Fibroblast of lung (primary cell): ENCODE measurements around the gene CCND2. TPM values are rescaled to one million over a fixed set of nuclear protein-coding genes. Genes with fewer than 3 reads are reported as not detected.
A peak's percentile ranks its signal among the peaks of the same experiment; 100 is the strongest.

Source experiments
- DNase-seq, 2 donors: peaks; one replicate each; pipeline versions ENCODE4 v3.0.0 to v3.0.0-alpha.2; 2010; ENCODE audit warnings: low read depth in 2 of 2
- H2AFZ ChIP-seq: 2 replicates; pipeline ENCODE4 v1.5.1; 2012; ENCODE audit warnings: low read length, control low read depth, inconsistent platforms
- H3K27ac ChIP-seq: 2 replicates; pipeline ENCODE4 v1.5.1; 2011; ENCODE audit warnings: low read length, control low read depth; ENCODE audit not compliant: insufficient read depth
- H3K27me3 ChIP-seq: 2 replicates; pipeline ENCODE4 v1.5.1; 2011; ENCODE audit warnings: mild to moderate bottlenecking, low read length; ENCODE audit not compliant: control insufficient read depth, insufficient read depth
- H3K36me3 ChIP-seq: 2 replicates; pipeline ENCODE4 v1.5.1; 2011; ENCODE audit warnings: low read length; ENCODE audit not compliant: control insufficient read depth, insufficient read depth
- H3K4me1 ChIP-seq: 2 replicates; pipeline ENCODE4 v1.5.1; 2011; ENCODE audit warnings: low read length; ENCODE audit not compliant: control insufficient read depth, insufficient read depth; ENCODE audit errors: extremely low read depth
- H3K4me2 ChIP-seq: 2 replicates; pipeline ENCODE4 v1.5.1; 2011; ENCODE audit warnings: low read length, control low read depth; ENCODE audit not compliant: insufficient read depth; ENCODE audit errors: extremely low read depth
- H3K4me3 ChIP-seq, 4 experiments: fragments of 200-600 bp in 1 of 4; sonication (generic) in 1 of 4; replicated peaks in 1 of 4; 2 replicates each; pipeline ENCODE4 v1.5.1; 2011 to 2016; ENCODE audit warnings: low read length in 4 of 4, low read depth in 3 of 4, mild to moderate bottlenecking in 3 of 4, control low read depth in 2 of 4, inconsistent platforms in 1 of 4, mixed read lengths in 1 of 4; ENCODE audit not compliant: insufficient read depth in 1 of 4; ENCODE audit errors: control extremely low read depth in 1 of 4
- H3K79me2 ChIP-seq: 2 replicates; pipeline ENCODE4 v1.5.1; 2012; ENCODE audit warnings: mild to moderate bottlenecking, low read length, inconsistent platforms; ENCODE audit not compliant: control insufficient read depth, insufficient read depth
- H3K9ac ChIP-seq: 2 replicates; pipeline ENCODE4 v1.5.1; 2011; ENCODE audit warnings: mild to moderate bottlenecking, low read length, control low read depth; ENCODE audit not compliant: insufficient read depth
- H3K9me3 ChIP-seq: 2 replicates; pipeline ENCODE4 v1.5.1; 2012; ENCODE audit warnings: low read depth, low read length; ENCODE audit not compliant: control insufficient read depth, insufficient read depth
- H4K20me1 ChIP-seq: 2 replicates; pipeline ENCODE4 v1.5.1; 2011; ENCODE audit warnings: low read length; ENCODE audit not compliant: control insufficient read depth, insufficient read depth; ENCODE audit errors: extremely low read depth
- EZH2 ChIP-seq: IDR thresholded peaks from 2 replicates; pipeline ENCODE4 v1.5.1; 2012; ENCODE audit warnings: low read length, control low read depth, mild to moderate bottlenecking; ENCODE audit errors: missing control alignments
- polyA plus RNA-seq, 2 donors: library from polyadenylated mRNA; depleted of rRNA in 1 of 2; stranded (reverse) in 1 of 2; unstranded in 1 of 2; fragments of >200 nt; gene quantifications; 2 replicates each; pipeline ENCODE4 v1.2.1, GENCODE V29; 2011 to 2012; ENCODE audit warnings: missing spikeins in 1 of 2
- total RNA-seq: library from RNA; depleted of rRNA; stranded (reverse); fragments of >200 nt; gene quantifications from 2 replicates; pipeline ENCODE4 v1.2.1, GENCODE V29; 2014
- TF ChIP-seq, protein P1 (sequence below), 2 donors: IDR thresholded peaks in 1 of 2; conservative IDR thresholded peaks in 1 of 2; 1 replicate in 1 of 2; 2 replicates in 1 of 2; pipeline ENCODE4 v1.5.1; 2011 to 2012; ENCODE audit warnings: low read length in 2 of 2, control low read depth in 1 of 2, inconsistent platforms in 1 of 2, low read depth in 1 of 2, mild to moderate bottlenecking in 1 of 2

Gene CCND2
- total and polyA plus RNA-seq, 2 donors (not counting 1 experiment from before 2014, with no cell fraction given) = 7.0 to 37.3 TPM

GRCh38 chr12:4270016-4270830, 3.3 kb upstream of the CCND2 start:
- TF ChIP-seq, protein P1, sequence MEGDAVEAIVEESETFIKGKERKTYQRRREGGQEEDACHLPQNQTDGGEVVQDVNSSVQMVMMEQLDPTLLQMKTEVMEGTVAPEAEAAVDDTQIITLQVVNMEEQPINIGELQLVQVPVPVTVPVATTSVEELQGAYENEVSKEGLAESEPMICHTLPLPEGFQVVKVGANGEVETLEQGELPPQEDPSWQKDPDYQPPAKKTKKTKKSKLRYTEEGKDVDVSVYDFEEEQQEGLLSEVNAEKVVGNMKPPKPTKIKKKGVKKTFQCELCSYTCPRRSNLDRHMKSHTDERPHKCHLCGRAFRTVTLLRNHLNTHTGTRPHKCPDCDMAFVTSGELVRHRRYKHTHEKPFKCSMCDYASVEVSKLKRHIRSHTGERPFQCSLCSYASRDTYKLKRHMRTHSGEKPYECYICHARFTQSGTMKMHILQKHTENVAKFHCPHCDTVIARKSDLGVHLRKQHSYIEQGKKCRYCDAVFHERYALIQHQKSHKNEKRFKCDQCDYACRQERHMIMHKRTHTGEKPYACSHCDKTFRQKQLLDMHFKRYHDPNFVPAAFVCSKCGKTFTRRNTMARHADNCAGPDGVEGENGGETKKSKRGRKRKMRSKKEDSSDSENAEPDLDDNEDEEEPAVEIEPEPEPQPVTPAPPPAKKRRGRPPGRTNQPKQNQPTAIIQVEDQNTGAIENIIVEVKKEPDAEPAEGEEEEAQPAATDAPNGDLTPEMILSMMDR (conservative IDR thresholded peaks at IDR 0.05 in 1 of 2, IDR thresholded peaks at IDR 0.05 in 1 of 2; ENCODE audit: low read depth in 1 of 2, low read length in 2 of 2) = no peak
- TF ChIP-seq EZH2 = peak; percentile 100
- Histone ChIP-seq H2AFZ (no peak overlapping the region), H3K4me2 (no peak overlapping the region)

DNA sequence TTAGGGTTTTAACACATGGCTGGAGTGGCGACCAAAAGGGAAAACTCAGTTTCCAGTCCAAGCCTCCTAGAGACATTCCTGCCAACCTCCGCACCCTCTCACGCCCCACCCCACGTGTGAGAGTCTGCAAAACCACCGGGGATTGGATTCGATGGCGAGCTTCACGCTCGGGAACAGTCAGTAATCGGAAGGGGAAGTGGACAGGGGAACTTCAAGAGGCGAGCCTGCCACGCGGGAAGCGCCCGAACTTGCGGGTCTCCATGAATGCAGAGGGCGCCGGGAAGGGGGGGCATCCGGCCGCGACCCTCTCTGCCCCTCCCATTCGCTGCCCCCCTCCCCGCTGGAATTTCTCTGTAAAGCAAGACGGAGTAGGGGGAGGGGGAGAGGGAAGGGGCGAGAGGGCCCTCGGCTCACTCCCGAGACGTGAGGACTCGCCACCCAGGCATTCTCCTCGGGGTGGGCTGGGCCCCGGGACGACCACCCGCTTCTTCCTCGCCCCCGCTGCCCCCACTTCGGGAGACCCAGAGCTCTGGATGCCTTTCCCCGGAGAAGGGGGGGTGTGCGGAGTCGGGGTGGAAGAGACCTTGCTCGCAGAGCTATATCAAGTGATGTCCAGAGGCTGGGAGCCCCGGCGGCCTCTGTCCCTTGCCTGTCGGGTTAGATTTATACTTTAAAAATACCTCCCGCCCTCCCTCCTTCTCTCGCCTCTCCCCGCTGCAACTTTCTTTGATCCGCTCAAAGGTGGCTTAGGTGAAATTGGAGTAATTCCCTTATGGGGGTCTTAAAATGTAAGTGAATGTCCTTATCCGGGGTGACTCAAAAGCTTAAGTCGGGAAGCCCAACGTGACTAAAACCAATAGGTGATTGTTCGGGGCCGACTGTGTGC, 2.5 kb upstream of the CCND2 start:
- H3K4me3 ChIP-seq = peak overlapping the region in 2 of 4 experiments; percentile 41 to 63
- H2AFZ ChIP-seq = no peak overlapping the region
- H3K9ac ChIP-seq = no peak overlapping the region
- peak in 1 of 2 donors; percentile 37 for DNase-seq
- H3K27me3 ChIP-seq = peaks cover 78% of the 10 kb centered on the region
- peaks cover 2% of the 10 kb centered on the region for H3K4me1 ChIP-seq
- no peaks in the 10 kb centered on the region for H4K20me1 ChIP-seq
- no peaks in the 10 kb centered on the region for H3K79me2 ChIP-seq
- H3K4me2 ChIP-seq = peak overlapping the region; percentile 32
- H3K36me3 ChIP-seq = no peaks in the 10 kb centered on the region
- H3K9me3 ChIP-seq = no peaks in the 10 kb centered on the region
- TF ChIP-seq, protein P1 (conservative IDR thresholded peaks at IDR 0.05 in 1 of 2, IDR thresholded peaks at IDR 0.05 in 1 of 2; ENCODE audit: low read depth in 1 of 2, low read length in 2 of 2) = no peak
- TF ChIP-seq EZH2 = peak; percentile 100
- H3K27ac ChIP-seq = no peak overlapping the region

More at GRCh38 chr12:4270016-4270830, 3.3 kb upstream of the CCND2 start:
- Histone ChIP-seq H3K4me1 (peaks cover 2% of the 10 kb centered on the region), H3K79me2 (no peaks in the 10 kb centered on the region), H3K9ac (no peak overlapping the region), H3K27me3 (peaks cover 79% of the 10 kb centered on the region), H4K20me1 (no peaks in the 10 kb centered on the region), H3K9me3 (no peaks in the 10 kb centered on the region), H3K4me3 (peak overlapping the region in 1 of 4 experiments; percentile 63), H3K27ac (no peak overlapping the region), H3K36me3 (no peaks in the 10 kb centered on the region)
- no peak for DNase-seq
